ENCODE data around the gene PTGES3.
"Not testable (repeated sequence)": the region's sequence is repeated elsewhere in the genome, so short reads cannot be mapped to it uniquely, and the experiment has no call there.

The PTGES3 gene

DNA sequence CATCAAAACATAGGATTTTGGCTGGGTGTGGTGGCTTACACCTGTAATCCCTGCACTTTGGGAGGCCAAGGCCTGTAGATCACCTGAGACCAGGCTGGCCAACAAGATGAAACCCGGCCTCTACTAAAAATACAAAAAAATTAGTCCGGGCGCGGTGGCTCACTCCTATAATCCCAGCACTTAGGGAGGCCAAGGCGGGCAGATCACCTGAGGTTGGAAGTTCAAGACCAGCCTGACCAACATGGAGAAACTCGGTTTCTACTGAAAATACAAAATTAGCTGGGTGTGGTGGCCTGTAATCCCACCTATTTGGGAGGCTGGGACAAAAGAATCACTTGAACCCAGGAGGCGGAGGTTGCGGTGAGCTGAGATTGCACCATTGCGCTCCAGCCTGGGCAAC, 40.1 kb downstream of the PTGES3 start:
- not testable (repeated sequence) for DNase-seq

- DNase-seq: peak; percentile 96
These were observed 42.2 kb downstream of the PTGES3 start, which contains the start of gene ATP5F1B for GRCh38 chr12:56645717-56646446. Gene ATP5F1B (minus strand): TSS chr12:56645984. CDS start chr12:56645963, 21 bp downstream.

DNA sequence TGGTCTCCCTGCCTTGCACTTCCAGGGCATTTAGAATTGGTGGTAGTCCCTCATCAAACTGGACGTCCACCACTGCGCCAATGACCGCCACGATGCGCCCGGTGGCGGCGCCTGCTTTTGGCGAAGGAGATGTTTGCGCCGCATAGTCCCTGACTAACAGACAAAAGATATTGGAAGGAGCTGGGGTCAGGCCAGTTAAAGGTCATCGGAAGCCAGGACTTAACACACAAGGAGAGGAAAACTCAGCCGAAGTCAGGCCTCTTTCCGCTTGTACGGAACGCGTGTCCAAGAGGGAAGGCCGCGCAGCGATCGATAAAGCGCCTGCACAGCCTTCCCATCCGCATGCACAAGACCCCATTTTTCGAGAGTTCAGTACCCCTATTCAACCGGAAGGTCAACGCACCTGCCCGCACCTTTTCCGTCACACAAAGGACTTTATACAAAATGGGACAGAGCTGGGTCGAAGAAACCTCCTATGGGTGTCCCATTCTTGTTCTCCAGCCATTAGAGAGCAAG, 42.8 kb downstream of the PTGES3 start:
- no peak for DNase-seq

DNA sequence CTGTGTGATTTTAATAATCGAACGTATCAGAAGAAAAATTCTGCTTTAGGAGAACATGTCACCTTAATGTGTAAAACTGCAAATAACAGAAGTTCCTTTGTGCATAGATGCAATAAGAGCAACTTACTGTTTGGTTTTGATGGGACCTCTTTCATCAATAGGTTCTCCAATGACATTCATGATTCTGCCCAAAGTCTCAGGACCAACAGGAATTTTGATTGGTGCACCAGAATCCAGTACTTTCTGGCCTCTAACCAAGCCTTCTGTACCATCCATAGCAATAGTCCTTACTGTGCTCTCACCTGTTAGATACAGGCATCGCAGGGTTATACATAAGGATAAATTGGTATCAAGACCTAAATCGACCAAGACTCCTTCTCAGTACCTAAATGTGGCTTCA, 43.4 kb downstream of the PTGES3 start:
- DNase-seq: no peak

DNA sequence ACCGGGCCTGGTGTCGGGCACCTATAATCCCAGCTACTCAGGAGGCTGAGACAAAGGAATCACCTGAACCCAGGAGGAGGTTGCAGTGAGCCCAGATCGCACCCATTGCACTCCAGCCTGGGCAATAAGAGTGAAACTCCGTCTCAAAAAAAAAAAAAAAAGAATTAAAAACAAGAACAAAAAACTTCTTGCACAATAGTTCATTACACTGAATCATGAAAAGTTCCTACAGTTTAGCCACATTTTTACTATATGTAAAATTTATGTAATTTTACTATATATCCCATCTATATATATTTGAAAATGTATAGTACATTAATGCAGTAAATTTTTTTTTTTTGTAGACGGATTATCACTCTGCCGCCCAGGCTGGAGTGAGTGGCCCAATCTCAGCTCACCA, 46.9 kb downstream of the PTGES3 start:
- DNase-seq: no peak

GRCh38 chr12:56637621-56638020, 50.5 kb downstream of the PTGES3 start:
- no peak for DNase-seq

DNA sequence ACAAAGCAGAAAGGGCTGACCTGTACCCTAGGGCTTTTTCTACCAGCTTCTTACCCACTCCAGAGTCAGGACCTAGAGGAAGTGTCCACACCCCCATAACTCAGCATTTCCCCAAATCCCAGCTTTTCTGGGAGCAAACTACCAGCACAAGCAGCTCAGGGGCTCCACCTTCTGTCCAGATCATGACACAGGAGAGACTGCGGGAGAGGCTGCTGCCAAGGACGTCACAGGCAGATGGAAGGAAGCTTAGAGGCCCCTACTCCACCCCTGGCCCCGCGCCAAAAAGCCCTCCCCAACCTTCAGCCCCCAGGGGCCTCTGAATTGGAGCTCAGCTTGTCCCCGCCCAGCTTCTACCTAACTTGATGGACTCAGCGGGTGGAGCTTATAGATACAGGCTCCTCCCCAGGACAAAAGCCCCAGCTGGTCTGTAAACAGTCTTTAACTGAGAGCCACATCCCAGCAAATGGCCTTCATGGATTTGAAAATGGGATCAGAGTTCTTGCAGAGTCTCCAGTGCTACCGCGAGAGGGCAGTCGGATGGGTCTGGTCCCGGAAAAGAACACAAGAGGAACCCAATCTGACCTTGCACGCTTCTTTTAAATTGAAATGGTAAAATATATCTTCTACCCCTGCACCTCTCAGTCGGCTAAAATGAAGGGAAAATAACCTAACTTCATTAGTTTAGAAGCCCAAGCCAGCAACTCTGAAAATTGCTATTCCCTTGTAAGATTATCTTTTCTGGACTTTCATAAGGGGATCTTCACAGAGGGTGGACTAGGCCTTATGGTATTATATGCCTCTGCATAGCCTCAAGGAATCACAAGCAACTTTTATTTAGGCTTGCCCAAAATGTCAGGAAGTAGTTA, 51.2 kb downstream of the PTGES3 start:
- peak; percentile 93 for DNase-seq

- DNase-seq: peak; percentile 47
These were observed 52.0 kb downstream of the PTGES3 start for GRCh38 chr12:56635806-56636674.

GRCh38 chr12:56634837-56635791, 53.0 kb downstream of the PTGES3 start:
- DNase-seq: peak; percentile 23

GRCh38 chr12:56634242-56634836, 53.7 kb downstream of the PTGES3 start:
- peak; percentile 57 for DNase-seq

GRCh38 chr12:56633468-56634241, 54.4 kb downstream of the PTGES3 start:
- no peak for DNase-seq

DNA sequence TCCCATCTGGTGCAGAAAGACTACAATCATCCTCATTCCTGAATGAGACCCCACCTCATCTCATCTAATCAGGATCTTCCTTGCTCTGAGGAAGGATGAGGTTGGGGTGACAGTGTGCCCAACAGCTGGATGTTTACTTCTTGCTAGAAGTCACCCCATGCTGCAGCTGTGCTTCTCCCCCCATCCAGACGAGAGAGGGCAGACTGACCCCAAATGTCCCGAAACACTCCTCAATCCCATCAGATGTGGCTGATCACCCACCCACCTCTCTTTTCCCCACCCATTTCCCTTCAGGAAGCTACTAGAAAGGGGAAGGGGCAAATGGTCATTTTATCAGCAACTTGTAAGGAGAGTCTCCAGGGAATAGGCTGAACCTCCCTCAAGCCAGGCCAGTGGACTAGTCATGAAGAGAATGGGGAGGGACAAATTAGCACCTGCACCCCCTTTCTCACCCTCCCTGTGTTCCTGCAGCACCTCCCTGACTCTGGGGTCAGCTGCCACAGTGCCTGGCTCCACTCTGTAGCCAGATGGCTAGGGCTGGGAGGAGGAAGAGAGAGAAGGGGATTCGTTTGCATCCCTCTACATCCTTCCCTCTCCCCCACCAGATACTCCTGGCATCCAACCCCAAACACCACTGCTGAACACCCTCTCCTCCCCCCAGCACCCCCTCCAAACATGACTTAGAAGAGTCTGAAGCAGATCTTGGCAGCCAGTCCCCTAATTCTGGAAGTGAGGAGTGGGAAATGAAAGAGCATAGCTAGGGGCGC, 55.2 kb downstream of the PTGES3 start:
- DNase-seq: no peak

DNA sequence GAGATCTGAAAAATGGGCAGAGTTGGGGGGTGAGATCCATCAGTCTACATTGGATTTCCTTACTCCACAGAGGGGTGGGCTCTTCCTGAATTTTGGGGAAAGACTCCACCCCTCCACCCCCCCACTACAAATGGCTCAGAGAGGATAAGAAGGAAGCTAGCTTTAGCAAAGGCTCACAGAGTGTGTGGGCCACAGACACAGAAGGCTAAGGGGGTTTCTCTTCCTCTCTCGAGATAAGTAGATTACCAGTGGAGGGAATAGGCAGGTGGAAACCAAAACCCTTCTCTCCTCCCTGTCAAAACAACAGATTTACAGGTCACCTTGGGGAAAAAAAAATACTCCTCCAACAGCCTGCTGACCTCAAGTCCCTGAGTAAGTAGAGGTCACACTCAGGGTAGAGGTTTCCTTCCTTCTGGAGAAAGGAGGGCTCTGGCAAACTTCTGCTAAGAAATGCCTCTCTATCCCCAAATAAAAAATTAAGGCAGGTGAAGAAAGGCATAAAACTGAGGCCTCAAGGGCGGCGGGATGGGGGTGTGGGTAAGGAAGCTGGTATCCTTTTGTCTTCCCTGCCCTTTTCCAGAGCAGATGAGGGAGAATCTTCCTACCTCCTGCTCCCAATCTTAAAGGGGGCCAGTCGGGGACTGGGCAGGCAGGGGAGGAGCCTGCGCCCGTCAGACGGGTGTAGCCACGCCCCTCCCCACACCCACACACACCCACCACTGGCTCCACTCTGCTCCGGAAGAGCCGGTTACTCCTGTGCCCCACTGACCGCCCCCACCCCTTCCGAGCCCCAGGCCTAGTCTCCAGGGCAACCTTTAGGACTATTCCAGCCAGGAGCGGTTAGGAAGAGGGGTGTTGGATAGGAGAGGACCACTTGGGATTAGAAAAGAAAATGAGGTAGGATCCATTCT, 56.0 kb downstream of the PTGES3 start:
- DNase-seq: no peak

DNA sequence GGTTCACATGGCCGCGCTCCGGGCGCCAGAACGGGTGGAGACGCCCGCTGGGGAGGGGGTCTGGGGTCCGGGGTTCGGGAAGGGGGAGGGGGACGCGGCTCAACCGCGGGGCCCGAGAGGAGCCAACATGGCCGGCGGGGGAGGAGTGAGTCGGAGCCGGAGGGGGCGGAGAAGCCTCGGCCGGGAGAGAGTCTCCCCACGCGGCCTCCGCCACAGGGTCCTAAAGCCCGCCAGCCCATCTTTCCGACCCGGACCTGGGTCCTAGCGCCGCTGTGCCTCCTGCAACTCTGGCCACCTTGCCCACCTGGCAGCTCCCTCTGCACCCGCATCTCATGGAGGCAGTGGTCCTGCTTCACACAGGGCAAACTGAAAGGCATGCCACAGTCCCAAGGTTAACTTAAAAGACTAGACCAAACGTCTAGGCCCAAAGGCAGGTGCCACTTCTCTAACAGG, 57.9 kb downstream of the PTGES3 start, which contains the start of gene BAZ2A:
TSS of gene BAZ2A (minus strand) at position 147 of the 453 bp plus-strand sequence. CDS start 12,796 bp downstream, outside the sequence.
- DNase-seq: peak; percentile 33

- no peak for DNase-seq
These were observed 58.5 kb downstream of the PTGES3 start for GRCh38 chr12:56629459-56630179.

GRCh38 chr12:56628671-56629458, 59.2 kb downstream of the PTGES3 start:
- DNase-seq: peak; percentile 11

- DNase-seq: no peak
These were observed 61.4 kb downstream of the PTGES3 start for GRCh38 chr12:56626701-56627100.
